HG03439 (cell line): ENCODE results near the gene POR.
"Not testable (repeated sequence)": the region's sequence is repeated elsewhere in the genome, so short reads cannot be mapped to it uniquely, and the experiment has no call there.

Experiments
- ATAC-seq: cut with Tn5 transposase; IDR thresholded peaks from one replicate; pipeline ENCODE4 v1.9.1; 2021; ENCODE audit warnings: mild to moderate bottlenecking, moderate library complexity; ENCODE audit not compliant: unreplicated experiment

Gene POR

DNA sequence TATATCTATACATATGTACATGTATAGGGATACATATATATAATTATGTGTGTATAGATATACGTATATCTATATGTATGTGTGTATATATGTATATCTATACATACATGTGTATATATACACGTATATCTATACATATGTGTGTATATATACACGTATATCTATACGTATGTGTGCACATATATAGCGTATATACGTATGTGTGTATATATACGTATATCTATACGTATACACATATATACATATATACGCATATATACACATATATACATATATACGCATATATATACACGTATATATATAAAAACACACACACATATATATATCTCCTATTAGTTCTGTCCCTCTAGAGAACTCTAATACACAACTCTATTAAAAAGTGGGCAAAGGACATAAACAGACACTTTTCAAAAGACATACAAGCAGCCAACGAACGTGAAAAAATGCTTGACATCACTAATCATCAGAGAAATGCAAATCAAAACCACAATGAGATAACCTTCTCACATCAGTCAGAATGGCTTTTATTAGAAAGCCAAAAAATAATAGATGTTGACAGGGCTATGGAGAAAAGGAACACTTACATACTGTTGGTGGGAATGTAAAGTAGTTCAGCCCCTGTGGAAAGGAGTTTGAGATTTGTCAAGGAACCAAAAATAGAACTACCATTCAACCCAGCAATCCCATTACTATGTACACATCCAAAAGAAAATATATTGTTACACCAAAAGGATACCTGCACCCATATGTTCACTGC is 101.4 kb downstream of the POR start:
- no peak for ATAC-seq

DNA sequence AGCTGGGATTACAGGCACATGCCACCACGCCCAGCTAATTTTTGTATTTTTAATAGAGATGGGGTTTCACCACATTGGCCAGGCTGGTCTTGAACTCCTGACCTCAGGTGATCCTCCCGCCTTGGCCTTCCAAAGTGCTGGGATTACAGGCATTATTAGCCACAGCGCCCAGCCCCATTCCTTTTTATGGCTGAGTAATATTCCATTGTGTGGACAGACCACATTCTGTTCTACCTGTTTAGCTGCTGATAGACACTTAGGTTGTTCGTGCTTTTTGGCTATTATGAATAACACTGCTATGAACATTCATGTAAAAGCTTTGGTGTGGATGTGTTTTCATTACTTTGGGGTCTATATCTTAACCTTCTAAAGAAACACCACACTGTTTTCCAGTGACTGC is 103.6 kb downstream of the POR start:
- ATAC-seq: not testable (repeated sequence)

DNA sequence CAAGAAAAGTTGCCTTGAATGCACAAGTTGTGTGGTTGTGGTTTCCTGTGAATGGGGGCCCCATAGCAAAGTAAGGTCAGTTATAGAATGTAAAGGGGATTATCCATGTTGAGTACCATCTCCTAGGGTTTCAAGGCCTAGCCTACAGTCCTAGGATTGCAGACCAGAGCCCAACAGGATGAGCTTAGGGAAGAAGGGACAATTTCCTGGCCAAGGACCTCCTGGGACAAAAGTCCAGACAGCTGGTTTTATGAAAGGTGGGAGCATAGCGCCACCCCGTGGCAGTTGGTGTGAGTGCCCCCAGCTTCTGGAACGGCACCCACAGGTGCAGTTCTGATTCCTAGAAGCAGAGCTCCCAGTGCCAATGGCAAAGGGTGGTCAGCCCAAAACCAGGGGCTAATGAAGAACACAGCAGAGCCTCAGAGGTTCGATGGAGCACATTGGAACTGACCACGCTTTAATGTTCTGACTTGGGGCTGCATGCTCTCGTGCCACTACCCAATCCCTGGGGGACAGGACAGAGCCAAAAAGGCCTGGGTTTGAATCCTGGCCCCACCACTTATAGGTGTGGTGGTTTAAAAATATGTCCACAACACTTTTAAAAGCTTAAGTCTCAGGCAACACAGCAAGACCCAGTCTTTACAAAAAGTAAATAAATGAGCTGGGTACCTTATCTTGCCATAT is 105.2 kb downstream of the POR start:
- no peak for ATAC-seq

DNA sequence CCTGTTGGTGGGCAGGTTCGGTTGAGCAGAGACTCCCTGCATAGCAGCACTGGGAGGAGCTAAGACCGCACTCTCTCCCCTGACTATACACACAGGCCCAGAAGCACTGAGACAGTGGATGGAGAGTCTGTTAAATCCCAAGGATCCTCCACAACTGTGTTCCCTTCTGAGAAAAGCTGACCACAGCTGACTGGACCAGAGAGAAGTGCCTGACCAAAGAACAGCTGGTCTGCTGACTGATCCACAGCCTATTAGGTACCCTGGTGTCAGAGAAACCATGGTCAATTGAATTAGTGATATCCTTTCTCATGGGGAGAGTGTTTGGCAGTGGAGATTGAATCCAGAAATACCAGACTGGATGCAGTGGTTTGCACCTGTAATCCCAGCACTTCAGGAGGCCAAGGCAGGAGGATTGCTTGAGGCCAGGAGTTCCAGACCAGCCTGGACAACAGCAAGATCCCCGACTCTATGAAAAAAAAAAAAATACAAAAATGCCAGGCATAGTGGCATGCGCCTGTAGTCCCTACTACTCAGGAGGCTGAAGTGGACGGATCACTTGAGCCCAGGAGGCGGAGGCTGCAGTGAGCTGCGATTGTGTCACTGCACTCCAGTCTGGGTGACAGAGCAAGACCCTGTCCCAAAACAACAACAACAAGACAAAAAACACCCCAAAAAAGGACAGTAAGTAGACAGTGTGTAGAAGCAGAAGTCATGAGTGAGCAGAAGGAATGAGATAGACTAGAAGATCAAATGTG is 107.2 kb downstream of the POR start:
- no peak for ATAC-seq

DNA sequence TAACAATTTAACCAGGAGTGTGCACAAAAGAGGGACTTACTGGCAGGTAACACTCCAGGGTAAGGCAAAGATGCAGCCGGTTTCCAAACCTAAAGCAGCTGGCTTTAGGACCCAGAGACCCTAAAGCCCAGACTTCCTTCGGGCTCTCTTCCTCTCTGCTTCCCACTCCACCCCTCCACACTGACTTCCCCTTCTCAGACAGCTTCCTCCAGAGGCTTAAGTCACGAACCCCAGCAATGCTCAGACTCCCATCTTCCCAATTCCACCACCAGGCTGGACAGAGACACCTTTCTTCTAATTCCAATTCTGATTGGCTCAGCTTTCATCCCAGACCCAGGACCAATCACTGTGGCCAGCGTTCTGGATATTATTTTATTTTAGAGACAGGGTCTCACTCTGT is 108.0 kb downstream of the POR start:
- no peak for ATAC-seq

DNA sequence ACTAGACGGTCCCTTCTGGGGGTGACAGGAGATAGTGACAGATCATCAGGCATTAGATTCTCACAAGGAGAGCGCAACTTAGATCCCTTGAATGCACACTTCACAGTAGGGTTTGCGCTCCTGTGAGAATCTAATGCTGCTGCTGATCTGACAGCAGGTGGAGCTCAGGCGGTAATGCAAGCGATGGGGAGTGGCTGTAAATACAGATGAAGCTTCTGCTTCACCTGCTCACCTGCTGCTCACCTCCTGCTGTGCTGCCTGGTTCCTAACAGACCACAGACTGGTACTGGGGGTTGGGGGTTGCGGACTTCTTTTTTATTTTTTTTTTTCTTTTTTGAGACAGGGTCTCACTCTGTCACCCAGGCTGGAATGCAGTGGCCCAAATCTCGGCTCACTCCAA is 114.7 kb downstream of the POR start:
- not testable (repeated sequence) for ATAC-seq

DNA sequence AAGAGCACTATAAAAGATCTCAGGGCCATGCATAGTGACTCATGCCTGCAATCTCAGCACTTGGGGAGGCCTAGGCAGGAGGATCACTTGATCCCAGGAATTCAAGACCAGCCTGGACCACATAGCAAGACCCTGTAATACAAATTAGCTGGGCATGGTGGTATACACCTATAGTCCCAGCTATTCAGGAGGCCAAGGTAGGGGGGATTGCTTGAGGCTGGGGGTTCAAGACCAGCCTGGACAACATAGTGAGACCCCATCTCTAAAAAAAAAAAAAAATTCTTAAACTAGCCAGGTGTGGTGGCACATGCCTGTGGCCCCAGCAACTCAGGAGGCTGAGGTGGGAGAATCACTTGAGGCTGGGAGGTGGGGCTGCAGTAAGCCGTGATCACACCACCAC is 117.0 kb downstream of the POR start:
- no peak for ATAC-seq
